Mucosa of descending colon (tissue), 3 donors: Measurements from ENCODE around the gene MAP7D1. TPM values are rescaled to one million over a fixed set of nuclear protein-coding genes. Genes with fewer than 3 reads are reported as not detected.

Experiments
- ATAC-seq: fragments of 200-7000 bp; cut with Tn5 transposase; one replicate; pipeline ENCODE4 v1.9.1; 2020; ENCODE audit warnings: mild to moderate bottlenecking, moderate library complexity
- DNase-seq, 3 donors: peaks; one replicate each; pipeline ENCODE4 v3.0.0-alpha.2; 2020
- H3K36me3 ChIP-seq: fragments of 200-600 bp; one replicate; pipeline ENCODE4 v1.8.0; 2021; ENCODE audit warnings: low read depth, mild to moderate bottlenecking
- H3K4me1 ChIP-seq: fragments of 200-600 bp; one replicate; pipeline ENCODE4 v1.8.0; 2021; ENCODE audit warnings: low read depth, mild to moderate bottlenecking
- H3K4me3 ChIP-seq: fragments of 200-600 bp; one replicate; pipeline ENCODE4 v1.8.0; 2021; ENCODE audit warnings: mild to moderate bottlenecking
- H3K9me3 ChIP-seq: fragments of 200-600 bp; one replicate; pipeline ENCODE4 v1.8.0; 2021; ENCODE audit warnings: mild to moderate bottlenecking
- CTCF ChIP-seq: fragments of 200-600 bp; IDR thresholded peaks from one replicate; pipeline ENCODE4 v1.8.0; 2022; ENCODE audit warnings: antibody characterized with exemption, mild to moderate bottlenecking
- intact Hi-C, 2 donors: fragments of 100-400 bp; cut with DNase I in 1 of 2; cut with micrococcal nuclease in 1 of 2; formaldehyde crosslinking; loops; one replicate each; pipeline versions ENCODE4 v1.11.0 to v1.11.1; 2022; cut with DNase I, micrococcal nuclease
- total RNA-seq, 3 donors: library from RNA; stranded (reverse); fragmentation: NEBNext Ultra II Directional in 2 of 3; extraction: Animal tissue kit (Norgen Biotek cat#: 25700) in 2 of 3; gene quantifications; one replicate each; pipeline versions ENCODE4 v1.2.1 to v1.2.4, GENCODE V29; 2021 to 2023
- donor health status: DM: no; HTN: no; CAD: no; lungs with moderate emphysema.
- donor health status: DM: no; HTN: no; CAD: no.
- donor health status: DM: no; HTN: yes; CAD: no.

MAP7D1 gene
- total RNA-seq, 3 donors from 2014 or later = 41.5 to 161 (median 61.9) TPM

DNA sequence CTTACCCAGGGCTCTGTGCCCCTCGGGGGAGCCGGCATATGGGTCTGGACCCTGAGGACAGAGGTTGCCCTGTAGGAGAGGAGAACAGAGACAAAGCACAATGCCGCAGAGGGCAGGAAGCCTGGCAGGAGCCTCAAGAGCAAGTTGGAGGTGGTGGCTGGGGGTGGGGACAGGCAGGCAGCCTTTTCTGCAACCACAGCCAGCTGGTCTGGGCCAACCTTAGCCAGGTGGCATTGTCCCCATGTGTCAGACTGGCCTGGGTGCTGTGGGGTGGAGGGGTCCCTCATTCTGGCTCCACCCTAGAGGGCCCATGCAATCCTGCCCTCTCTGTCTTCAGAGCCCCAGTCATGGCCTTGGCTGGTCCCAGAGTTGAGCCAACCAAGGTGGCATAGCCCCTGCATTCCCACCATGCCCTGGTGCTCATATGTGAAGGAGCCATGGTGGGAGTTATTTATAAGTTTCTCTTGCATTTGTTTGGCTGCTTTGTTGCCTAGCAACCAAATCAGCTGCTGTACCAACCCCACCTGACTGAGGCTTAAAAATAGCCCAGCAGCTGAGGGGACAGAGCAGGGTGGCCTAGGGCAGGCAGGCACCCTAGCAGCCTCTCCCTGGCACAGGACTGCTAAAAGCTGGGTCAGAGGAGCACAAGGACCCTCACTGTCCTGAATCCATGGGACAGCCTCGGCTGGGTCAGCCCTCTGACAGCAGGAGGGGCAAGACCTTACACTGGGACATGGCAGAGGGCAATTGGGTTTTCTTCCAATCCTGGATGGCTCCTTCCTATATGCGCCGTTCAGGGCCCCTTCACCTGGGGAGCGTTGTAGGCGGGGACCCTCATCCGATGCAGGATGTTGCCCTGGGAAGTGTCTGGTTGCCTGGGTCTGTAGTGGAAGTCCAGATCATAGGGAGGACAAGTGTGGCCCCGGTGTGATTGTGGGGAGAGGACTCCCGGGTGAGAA is 19.5 kb downstream of the MAP7D1 start:
- Histone ChIP-seq H3K4me1 (peaks cover 7% of the 10 kb centered on the region), H3K36me3 (no peaks in the 10 kb centered on the region), H3K9me3 (no peaks in the 10 kb centered on the region), H3K4me3 (no peak overlapping the region)
- DNase-seq (peak in 1 of 3 donors; percentile 50), ATAC-seq (no peak)
- intact Hi-C loops = no loop called here
- no peak for TF ChIP-seq CTCF

GRCh38 chr1:36176106-36176949 is 20.4 kb downstream of the MAP7D1 start:
- ATAC-seq (no peak), DNase-seq (no peak)
- Histone ChIP-seq H3K36me3 (no peaks in the 10 kb centered on the region), H3K4me3 (no peak overlapping the region), H3K4me1 (peaks cover 7% of the 10 kb centered on the region), H3K9me3 (no peaks in the 10 kb centered on the region)
- intact Hi-C loops = no loop called here
- no peak for TF ChIP-seq CTCF

GRCh38 chr1:36177589-36178431 is 21.9 kb downstream of the MAP7D1 start:
- Histone ChIP-seq H3K4me1 (peaks cover 7% of the 10 kb centered on the region), H3K4me3 (peak overlapping the region; percentile 9), H3K36me3 (no peaks in the 10 kb centered on the region), H3K9me3 (no peaks in the 10 kb centered on the region)
- no peak for TF ChIP-seq CTCF
- DNase-seq (peak in 1 of 3 donors; percentile 54), ATAC-seq (peak; percentile 22)
- intact Hi-C loops = no loop called here

DNA sequence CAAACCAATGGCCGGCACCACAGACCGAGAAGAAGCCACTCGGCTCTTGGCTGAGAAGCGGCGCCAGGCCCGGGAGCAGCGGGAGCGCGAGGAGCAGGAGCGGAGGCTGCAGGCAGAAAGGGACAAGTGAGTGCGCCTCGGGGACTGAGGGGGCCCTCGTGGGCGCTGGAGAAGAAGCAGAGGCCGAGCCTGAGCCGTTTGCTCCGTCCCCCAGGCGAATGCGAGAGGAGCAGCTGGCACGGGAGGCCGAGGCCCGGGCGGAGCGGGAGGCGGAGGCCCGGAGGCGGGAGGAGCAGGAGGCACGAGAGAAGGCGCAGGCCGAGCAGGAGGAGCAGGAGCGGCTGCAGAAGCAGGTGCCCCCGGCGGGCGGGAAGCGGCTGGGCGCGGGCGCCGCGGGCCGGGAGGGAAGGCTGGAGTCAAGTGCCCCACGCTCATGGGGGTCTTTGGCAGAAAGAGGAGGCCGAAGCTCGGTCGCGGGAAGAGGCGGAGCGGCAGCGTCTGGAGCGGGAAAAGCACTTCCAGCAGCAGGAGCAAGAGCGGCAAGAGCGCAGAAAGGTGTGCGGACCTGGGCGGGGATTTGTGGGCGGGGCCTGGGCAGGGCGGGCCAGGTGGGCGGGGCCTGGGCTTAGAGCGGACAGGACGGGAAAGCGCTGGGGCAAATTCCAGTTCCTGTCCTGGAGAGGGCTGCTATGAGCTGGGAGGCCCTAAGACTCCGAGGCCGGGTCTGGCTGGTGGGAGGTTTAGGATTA is 22.7 kb downstream of the MAP7D1 start:
- TF ChIP-seq CTCF = no peak
- Histone ChIP-seq H3K4me1 (peaks cover 7% of the 10 kb centered on the region), H3K9me3 (no peaks in the 10 kb centered on the region), H3K36me3 (no peaks in the 10 kb centered on the region), H3K4me3 (peak overlapping the region; percentile 9)
- intact Hi-C loops = no loop called here
- ATAC-seq (peak; percentile 96), DNase-seq (peak; percentile 87 to 92 (median 92))
